WTC11 (cell line): ENCODE measurements around the gene VEPH1.

Experiments used
- ATF3 ChIP-seq: sonication (generic); formaldehyde crosslinking; conservative IDR thresholded peaks from 2 replicates; pipeline ENCODE4 v1.8.1; 2022; ENCODE audit warnings: mild to moderate bottlenecking, missing genetic modification reagents
- CREB1 ChIP-seq: sonication (generic); formaldehyde crosslinking; IDR thresholded peaks from 2 replicates; pipeline ENCODE4 v1.8.0; 2023; ENCODE audit warnings: mild to moderate bottlenecking, missing genetic modification reagents
- CTCF ChIP-seq: fragments of 200-600 bp; IDR thresholded peaks from 2 replicates; pipeline ENCODE4 v1.8.0; 2022; ENCODE audit warnings: antibody characterized with exemption
- ERG ChIP-seq: fragments of 250-450 bp; sonication (Bioruptor Pico); IDR thresholded peaks from 2 replicates; pipeline ENCODE4 v1.8.0; 2021; ENCODE audit warnings: mild to moderate bottlenecking
- ETV6 ChIP-seq: sonication (generic); formaldehyde crosslinking; IDR thresholded peaks from 2 replicates; pipeline ENCODE4 v1.8.1; 2022; ENCODE audit warnings: mild to moderate bottlenecking, missing genetic modification reagents
- RELA ChIP-seq: sonication (generic); formaldehyde crosslinking; IDR thresholded peaks from 2 replicates; pipeline ENCODE4 v1.8.1; 2022; ENCODE audit warnings: missing genetic modification reagents, mild to moderate bottlenecking, borderline replicate concordance
- RORB ChIP-seq: fragments of 250-450 bp; sonication (Bioruptor Pico); IDR thresholded peaks from 2 replicates; pipeline ENCODE4 v1.9.0; 2021; ENCODE audit warnings: mild to moderate bottlenecking
- TF ChIP-seq, protein P1 (sequence below): fragments of 250-450 bp; sonication (Bioruptor Pico); IDR thresholded peaks from 2 replicates; pipeline ENCODE4 v1.9.0; 2021; ENCODE audit warnings: mild to moderate bottlenecking, borderline replicate concordance
- TF ChIP-seq, protein P2 (sequence below): sonication (generic); formaldehyde crosslinking; conservative IDR thresholded peaks from 2 replicates; pipeline ENCODE4 v1.8.1; 2023; ENCODE audit warnings: mild to moderate bottlenecking, low read depth, missing genetic modification reagents, moderate library complexity
- TF ChIP-seq, protein P3 (sequence below): sonication (generic); formaldehyde crosslinking; IDR thresholded peaks from 2 replicates; pipeline ENCODE4 v1.8.0; 2022; ENCODE audit warnings: mild to moderate bottlenecking, missing genetic modification reagents

- TF ChIP-seq RELA (CRISPR knock-in tag) = no peak
- no peak for TF ChIP-seq ATF3 (CRISPR knock-in tag)
- TF ChIP-seq, protein P1, sequence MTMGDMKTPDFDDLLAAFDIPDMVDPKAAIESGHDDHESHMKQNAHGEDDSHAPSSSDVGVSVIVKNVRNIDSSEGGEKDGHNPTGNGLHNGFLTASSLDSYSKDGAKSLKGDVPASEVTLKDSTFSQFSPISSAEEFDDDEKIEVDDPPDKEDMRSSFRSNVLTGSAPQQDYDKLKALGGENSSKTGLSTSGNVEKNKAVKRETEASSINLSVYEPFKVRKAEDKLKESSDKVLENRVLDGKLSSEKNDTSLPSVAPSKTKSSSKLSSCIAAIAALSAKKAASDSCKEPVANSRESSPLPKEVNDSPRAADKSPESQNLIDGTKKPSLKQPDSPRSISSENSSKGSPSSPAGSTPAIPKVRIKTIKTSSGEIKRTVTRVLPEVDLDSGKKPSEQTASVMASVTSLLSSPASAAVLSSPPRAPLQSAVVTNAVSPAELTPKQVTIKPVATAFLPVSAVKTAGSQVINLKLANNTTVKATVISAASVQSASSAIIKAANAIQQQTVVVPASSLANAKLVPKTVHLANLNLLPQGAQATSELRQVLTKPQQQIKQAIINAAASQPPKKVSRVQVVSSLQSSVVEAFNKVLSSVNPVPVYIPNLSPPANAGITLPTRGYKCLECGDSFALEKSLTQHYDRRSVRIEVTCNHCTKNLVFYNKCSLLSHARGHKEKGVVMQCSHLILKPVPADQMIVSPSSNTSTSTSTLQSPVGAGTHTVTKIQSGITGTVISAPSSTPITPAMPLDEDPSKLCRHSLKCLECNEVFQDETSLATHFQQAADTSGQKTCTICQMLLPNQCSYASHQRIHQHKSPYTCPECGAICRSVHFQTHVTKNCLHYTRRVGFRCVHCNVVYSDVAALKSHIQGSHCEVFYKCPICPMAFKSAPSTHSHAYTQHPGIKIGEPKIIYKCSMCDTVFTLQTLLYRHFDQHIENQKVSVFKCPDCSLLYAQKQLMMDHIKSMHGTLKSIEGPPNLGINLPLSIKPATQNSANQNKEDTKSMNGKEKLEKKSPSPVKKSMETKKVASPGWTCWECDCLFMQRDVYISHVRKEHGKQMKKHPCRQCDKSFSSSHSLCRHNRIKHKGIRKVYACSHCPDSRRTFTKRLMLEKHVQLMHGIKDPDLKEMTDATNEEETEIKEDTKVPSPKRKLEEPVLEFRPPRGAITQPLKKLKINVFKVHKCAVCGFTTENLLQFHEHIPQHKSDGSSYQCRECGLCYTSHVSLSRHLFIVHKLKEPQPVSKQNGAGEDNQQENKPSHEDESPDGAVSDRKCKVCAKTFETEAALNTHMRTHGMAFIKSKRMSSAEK = no peak
- no peak for TF ChIP-seq CTCF
- TF ChIP-seq, protein P2, sequence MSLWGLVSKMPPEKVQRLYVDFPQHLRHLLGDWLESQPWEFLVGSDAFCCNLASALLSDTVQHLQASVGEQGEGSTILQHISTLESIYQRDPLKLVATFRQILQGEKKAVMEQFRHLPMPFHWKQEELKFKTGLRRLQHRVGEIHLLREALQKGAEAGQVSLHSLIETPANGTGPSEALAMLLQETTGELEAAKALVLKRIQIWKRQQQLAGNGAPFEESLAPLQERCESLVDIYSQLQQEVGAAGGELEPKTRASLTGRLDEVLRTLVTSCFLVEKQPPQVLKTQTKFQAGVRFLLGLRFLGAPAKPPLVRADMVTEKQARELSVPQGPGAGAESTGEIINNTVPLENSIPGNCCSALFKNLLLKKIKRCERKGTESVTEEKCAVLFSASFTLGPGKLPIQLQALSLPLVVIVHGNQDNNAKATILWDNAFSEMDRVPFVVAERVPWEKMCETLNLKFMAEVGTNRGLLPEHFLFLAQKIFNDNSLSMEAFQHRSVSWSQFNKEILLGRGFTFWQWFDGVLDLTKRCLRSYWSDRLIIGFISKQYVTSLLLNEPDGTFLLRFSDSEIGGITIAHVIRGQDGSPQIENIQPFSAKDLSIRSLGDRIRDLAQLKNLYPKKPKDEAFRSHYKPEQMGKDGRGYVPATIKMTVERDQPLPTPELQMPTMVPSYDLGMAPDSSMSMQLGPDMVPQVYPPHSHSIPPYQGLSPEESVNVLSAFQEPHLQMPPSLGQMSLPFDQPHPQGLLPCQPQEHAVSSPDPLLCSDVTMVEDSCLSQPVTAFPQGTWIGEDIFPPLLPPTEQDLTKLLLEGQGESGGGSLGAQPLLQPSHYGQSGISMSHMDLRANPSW = no peak
- TF ChIP-seq, protein P3, sequence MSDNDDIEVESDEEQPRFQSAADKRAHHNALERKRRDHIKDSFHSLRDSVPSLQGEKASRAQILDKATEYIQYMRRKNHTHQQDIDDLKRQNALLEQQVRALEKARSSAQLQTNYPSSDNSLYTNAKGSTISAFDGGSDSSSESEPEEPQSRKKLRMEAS = no peak
- TF ChIP-seq ERG (CRISPR knock-in tag) = no peak
- TF ChIP-seq CREB1 (CRISPR knock-in tag) = no peak
- no peak for TF ChIP-seq RORB
- TF ChIP-seq ETV6 = no peak
Measured at GRCh38 chr3:157311633-157312375, 191.4 kb downstream of the VEPH1 start.
